A673 (cell line): Measurements from ENCODE around the gene TRERF1. TPM values are rescaled to one million over a fixed set of nuclear protein-coding genes. Genes with fewer than 3 reads are reported as not detected.

Experiments used
- BruUV-seq: library from RNA; stranded (reverse); fragments of 400-500 nt; replicated peaks from 2 replicates; lab custom pipeline; 2021; lab: Mats Ljungman, UMichigan
- CTCF ChIA-PET: fragments of 300-600 bp; sonication (Branson Sonifier 250); formaldehyde crosslinking; loops from one replicate; lab custom pipeline; 2022; ENCODE audit warnings: antibody characterized with exemption; lab: Charles Lee
- POLR2A ChIA-PET: fragments of 300-600 bp; sonication (Branson Sonifier 250); formaldehyde crosslinking; loops from one replicate; lab custom pipeline; 2022; ENCODE audit warnings: antibody characterized with exemption; ENCODE audit not compliant: low non-redundant PET; lab: Charles Lee
- DNase-seq: peaks from one replicate; pipeline ENCODE4 v3.0.0-alpha.2; 2015; ENCODE audit warnings: low spot score
- H3K27ac ChIP-seq: fragments of 200-600 bp; sonication (generic); 2 replicates; pipeline ENCODE4 v1.5.1; 2016; ENCODE audit warnings: mixed run types, low read depth, mild to moderate bottlenecking, mixed read lengths, antibody characterized with exemption, low read length; ENCODE audit not compliant: poor library complexity, severe bottlenecking
- H3K27me3 ChIP-seq: fragments of 200-600 bp; sonication (generic); replicated peaks from 2 replicates; pipeline ENCODE4 v1.6.1; 2017; ENCODE audit warnings: mixed run types, low read depth, mild to moderate bottlenecking, mixed read lengths, antibody characterized with exemption, low read length; ENCODE audit not compliant: insufficient read depth, poor library complexity
- H3K36me3 ChIP-seq: fragments of 200-600 bp; sonication (generic); 2 replicates; pipeline ENCODE4 v1.6.1; 2016; ENCODE audit warnings: mixed run types, mild to moderate bottlenecking, mixed read lengths, antibody characterized with exemption, low read length; ENCODE audit not compliant: insufficient read depth, poor library complexity, severe bottlenecking
- H3K4me1 ChIP-seq: fragments of 200-600 bp; sonication (generic); 2 replicates; pipeline ENCODE4 v1.6.1; 2017; ENCODE audit warnings: mixed run types, mild to moderate bottlenecking, mixed read lengths, antibody characterized with exemption, low read length; ENCODE audit not compliant: insufficient read depth, poor library complexity, severe bottlenecking
- H3K4me3 ChIP-seq: fragments of 200-600 bp; sonication (generic); 2 replicates; pipeline ENCODE4 v1.5.1; 2016; ENCODE audit warnings: low read depth, mixed run types, mild to moderate bottlenecking, mixed read lengths, low read length; ENCODE audit not compliant: poor library complexity, severe bottlenecking
- H3K9me3 ChIP-seq: fragments of 200-600 bp; sonication (generic); 2 replicates; pipeline ENCODE4 v1.6.1; 2016; ENCODE audit warnings: mixed run types, low read depth, mild to moderate bottlenecking, mixed read lengths, antibody characterized with exemption, low read length; ENCODE audit not compliant: poor library complexity, severe bottlenecking
- CTCF ChIP-seq: fragments of 300-800, 200-600 bp; sonication (generic); conservative IDR thresholded peaks from 2 replicates; pipeline ENCODE4 v1.5.1; 2017; ENCODE audit warnings: low read depth, mild to moderate bottlenecking, antibody characterized with exemption, low read length, moderate library complexity, mixed read lengths
- EZH2 ChIP-seq: fragments of 200-600 bp; sonication (generic); IDR thresholded peaks from 2 replicates; pipeline ENCODE4 v1.6.1; 2017; ENCODE audit warnings: borderline replicate concordance, low read depth, mild to moderate bottlenecking, mixed read lengths, antibody characterized with exemption, low read length; ENCODE audit not compliant: poor library complexity, severe bottlenecking
- intact Hi-C: fragments of 100-400 bp; cut with micrococcal nuclease; formaldehyde crosslinking; loops from one replicate; pipeline ENCODE4 v1.10.0; 2022; ENCODE audit not compliant: unreplicated experiment
- total RNA-seq: library from RNA; stranded (reverse); gene quantifications from 2 replicates; pipeline ENCODE4 v1.2.3, GENCODE V29; 2021

The TRERF1 gene
- total RNA-seq, 1 experiment from 2014 or later = 9.5 TPM

GRCh38 chr6:42274898-42275297 lies 176.8 kb downstream of the TRERF1 start:
- no peak for TF ChIP-seq CTCF
- CTCF ChIA-PET = no interaction called here
- POLR2A ChIA-PET = no interaction called here
- no peak for DNase-seq
- Histone ChIP-seq H3K27ac (no peak overlapping the region), H3K9me3 (no peaks in the 10 kb centered on the region), H3K36me3 (no peaks in the 10 kb centered on the region), H3K4me3 (no peak overlapping the region), H3K27me3 (no peaks in the 10 kb centered on the region), H3K4me1 (no peaks in the 10 kb centered on the region)
- BruUV-seq = no TSS peak
- intact Hi-C loops = no loop called here

GRCh38 chr6:42271834-42272805 lies 179.6 kb downstream of the TRERF1 start:
- no peak overlapping the region for H3K4me3 ChIP-seq
- ChIA-PET POLR2A (no interaction called here), CTCF (no interaction called here)
- DNase-seq = no peak
- no peaks in the 10 kb centered on the region for H3K9me3 ChIP-seq
- intact Hi-C loops = no loop called here
- no peaks in the 10 kb centered on the region for H3K4me1 ChIP-seq
- no peaks in the 10 kb centered on the region for H3K36me3 ChIP-seq
- H3K27me3 ChIP-seq = no peaks in the 10 kb centered on the region
- no TSS peak for BruUV-seq
- TF ChIP-seq CTCF = no peak
- TF ChIP-seq EZH2 = no peak
- H3K27ac ChIP-seq = no peak overlapping the region

- Histone ChIP-seq H3K9me3 (no peaks in the 10 kb centered on the region), H3K27me3 (no peaks in the 10 kb centered on the region), H3K36me3 (no peaks in the 10 kb centered on the region), H3K4me1 (no peaks in the 10 kb centered on the region), H3K27ac (no peak overlapping the region), H3K4me3 (no peak overlapping the region)
- BruUV-seq = no TSS peak
- DNase-seq = no peak
- ChIA-PET POLR2A (no interaction called here), CTCF (no interaction called here)
- intact Hi-C loops = no loop called here
- TF ChIP-seq CTCF = no peak
- TF ChIP-seq EZH2 = no peak
These were observed 181.7 kb downstream of the TRERF1 start for GRCh38 chr6:42269974-42270510.
